CD4-positive, alpha-beta T cell treated with Interleukin-15 for 4 hours (primary cell): ENCODE data around the gene XAB2.
"Not testable (repeated sequence)": the region's sequence is repeated elsewhere in the genome, so short reads cannot be mapped to it uniquely, and the experiment has no call there.

Source experiments
- DNase-seq: peaks from one replicate; pipeline ENCODE4 v3.0.0-alpha.2; 2020; ENCODE audit warnings: low spot score

The XAB2 gene

GRCh38 chr19:7648265-7649014 is 19.1 kb upstream of the XAB2 start:
- DNase-seq, result no peak

GRCh38 chr19:7647156-7647555 is 17.8 kb upstream of the XAB2 start:
- DNase-seq, result no peak

- no peak for DNase-seq
Measured at GRCh38 chr19:7646426-7646700, 17.0 kb upstream of the XAB2 start.

- no peak for DNase-seq
Measured at GRCh38 chr19:7645656-7646425, 16.5 kb upstream of the XAB2 start.

- DNase-seq, result no peak
Measured at GRCh38 chr19:7645163-7645562, 15.8 kb upstream of the XAB2 start.

GRCh38 chr19:7644550-7644877 is 15.2 kb upstream of the XAB2 start:
- DNase-seq, result no peak

GRCh38 chr19:7643629-7644549 is 14.5 kb upstream of the XAB2 start:
- DNase-seq, result not testable (repeated sequence)

- DNase-seq, result no peak
Measured at GRCh38 chr19:7643031-7643415, 13.7 kb upstream of the XAB2 start.

GRCh38 chr19:7642295-7643030 is 13.1 kb upstream of the XAB2 start:
- DNase-seq, result no peak

- no peak for DNase-seq
Measured at GRCh38 chr19:7641290-7642276, 12.2 kb upstream of the XAB2 start.

GRCh38 chr19:7640803-7641202 is 11.5 kb upstream of the XAB2 start:
- DNase-seq, result no peak

GRCh38 chr19:7639863-7640348 is 10.6 kb upstream of the XAB2 start:
- no peak for DNase-seq

GRCh38 chr19:7638802-7639465 is 9.6 kb upstream of the XAB2 start:
- DNase-seq, result no peak

GRCh38 chr19:7637374-7638256 is 8.3 kb upstream of the XAB2 start:
- DNase-seq, result no peak

- DNase-seq, result peak; percentile 95
Measured at GRCh38 chr19:7636691-7637373, 7.5 kb upstream of the XAB2 start, which contains the start of gene STXBP2. Gene STXBP2, plus strand, starts transcription at chr19:7637110. Its CDS starts 40 bp downstream, at chr19:7637150.

GRCh38 chr19:7636317-7636690 is 7.0 kb upstream of the XAB2 start:
- no peak for DNase-seq

GRCh38 chr19:7635670-7636069 is 6.3 kb upstream of the XAB2 start:
- DNase-seq, result no peak

GRCh38 chr19:7633698-7634097 is 4.4 kb upstream of the XAB2 start, which contains the start of gene PCP2:
Gene PCP2, minus strand, starts transcription at chr19:7633719. Its CDS starts 262 bp downstream, at chr19:7633457.
- no peak for DNase-seq
